ENCODE measurements around the gene KRTAP10-7. TPM values are rescaled to one million over a fixed set of nuclear protein-coding genes. Genes with fewer than 3 reads are reported as not detected.
"Not testable (repeated sequence)": the region's sequence is repeated elsewhere in the genome, so short reads cannot be mapped to it uniquely, and the experiment has no call there.

Gene KRTAP10-7
- not detected in 2 replicates for total RNA-seq (2014; rRNA removed; shearing (Covaris generic))

DNA sequence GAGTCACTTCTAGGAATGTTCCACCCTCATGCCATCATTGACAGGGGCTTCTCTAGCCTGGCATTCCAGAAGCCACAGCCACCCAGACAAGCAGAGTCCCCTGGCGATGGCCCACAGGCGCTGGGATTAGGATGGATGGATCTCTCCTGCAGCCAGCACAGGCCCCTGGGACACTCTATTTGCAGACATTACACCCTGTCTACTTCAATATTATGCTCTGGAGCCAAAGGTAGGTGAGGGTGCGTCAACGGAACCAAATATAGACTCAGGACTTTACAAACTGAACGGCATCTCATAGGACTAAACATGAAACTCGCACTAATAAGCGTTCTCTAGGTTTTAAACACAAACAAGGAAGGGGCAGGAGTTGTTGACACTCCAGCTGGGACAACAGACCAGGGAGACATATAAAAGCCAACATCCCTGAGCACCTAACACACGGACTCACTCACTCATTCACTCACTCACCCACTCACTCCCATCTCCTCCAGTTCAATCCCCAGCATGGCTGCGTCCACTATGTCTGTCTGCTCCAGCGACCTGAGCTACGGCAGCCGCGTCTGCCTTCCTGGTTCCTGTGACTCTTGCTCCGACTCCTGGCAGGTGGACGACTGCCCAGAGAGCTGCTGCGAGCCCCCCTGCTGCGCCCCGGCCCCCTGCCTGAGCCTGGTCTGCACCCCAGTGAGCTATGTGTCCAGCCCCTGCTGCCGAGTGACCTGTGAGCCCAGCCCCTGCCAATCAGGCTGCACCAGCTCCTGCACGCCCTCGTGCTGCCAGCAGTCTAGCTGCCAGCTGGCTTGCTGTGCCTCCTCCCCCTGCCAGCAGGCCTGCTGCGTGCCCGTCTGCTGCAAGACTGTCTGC lies at the start of gene KRTAP10-7:
Gene KRTAP10-7 (plus strand): TSS at position 480 of the 861 bp plus-strand sequence. CDS start 25 bp downstream, at position 505.
- DNase-seq (ENCODE audit: low spot score): not testable (repeated sequence)

GRCh38 chr21:44550807-44551206 lies 49.6 kb upstream of the KRTAP10-7 start:
- DNase-seq (ENCODE audit: low spot score): no peak

DNA sequence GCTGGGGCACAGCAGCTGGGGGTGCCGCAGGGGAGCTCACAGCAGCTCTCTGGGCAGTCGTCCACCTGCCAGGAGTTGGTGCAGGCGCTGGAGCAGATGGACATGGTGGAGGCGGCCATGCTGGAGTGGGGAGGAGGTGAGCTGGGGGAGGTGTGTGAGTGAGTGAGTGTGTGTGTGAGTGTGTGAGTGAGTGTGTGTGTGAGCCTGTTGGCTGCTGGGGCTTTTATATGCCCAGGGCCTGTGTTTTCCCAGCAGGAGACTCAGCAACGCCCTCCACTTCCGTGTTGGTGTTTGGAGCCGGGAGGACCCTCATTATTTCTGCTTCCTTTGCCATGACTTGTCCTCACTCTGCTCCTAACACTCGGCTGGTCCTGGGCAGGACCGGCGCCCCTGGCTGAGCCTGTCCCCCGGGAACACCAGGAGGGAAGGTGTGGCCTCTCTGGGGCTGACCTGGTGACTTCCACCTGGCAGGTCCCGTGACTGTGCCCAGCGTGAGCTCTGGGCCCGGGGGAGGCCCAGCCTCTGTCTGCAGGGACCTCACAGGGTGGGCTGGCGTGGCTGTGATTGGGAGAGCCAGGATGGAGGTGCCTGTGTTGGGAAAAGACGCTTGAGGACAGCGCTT lies 48.9 kb upstream of the KRTAP10-7 start, which contains the start of gene KRTAP10-2:
Gene KRTAP10-2 (minus strand): TSS at position 166 of the 622 bp plus-strand sequence. CDS start 47 bp downstream, at position 119.
- no peak for DNase-seq (ENCODE audit: low spot score)

DNA sequence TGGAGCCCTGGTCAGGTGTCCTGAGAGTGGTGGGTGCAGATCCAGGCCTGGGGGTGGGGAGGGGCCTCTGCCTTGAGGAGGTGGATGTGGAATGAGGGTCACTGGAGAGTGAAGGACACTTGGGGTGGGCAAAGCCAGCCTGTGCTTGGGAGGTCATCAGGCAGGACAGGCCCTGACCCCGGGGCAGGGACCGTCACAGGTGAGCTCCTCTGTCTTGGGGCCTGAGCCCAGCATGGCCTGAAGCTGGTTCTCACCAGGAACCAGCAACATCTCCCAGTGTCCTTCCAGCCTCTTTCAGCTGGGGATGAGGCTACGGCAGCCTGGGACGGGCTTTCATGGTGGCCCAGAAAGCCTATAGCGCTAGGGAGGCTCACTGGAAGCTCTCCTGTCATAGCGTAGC lies 48.3 kb upstream of the KRTAP10-7 start:
- no peak for DNase-seq (ENCODE audit: low spot score)

DNA sequence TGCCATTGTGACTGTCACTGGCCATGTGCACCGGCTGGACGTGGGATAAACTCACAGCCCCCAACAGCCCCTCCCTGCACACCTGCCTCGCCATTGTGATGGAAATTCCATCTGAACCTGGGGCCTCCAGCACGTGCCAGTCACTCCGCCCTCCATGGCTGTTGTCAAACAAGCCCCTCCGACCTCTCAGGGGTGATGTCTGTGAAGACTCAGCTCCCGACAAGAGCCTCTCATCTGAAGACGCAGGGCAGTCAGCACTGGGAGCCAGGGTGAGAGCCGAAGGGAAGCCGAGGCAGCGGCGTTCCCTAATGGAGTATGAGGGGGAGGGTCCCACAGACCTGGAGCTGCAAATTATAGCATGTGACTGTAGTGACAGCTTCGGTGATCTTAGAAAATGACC lies 47.7 kb upstream of the KRTAP10-7 start:
- no peak for DNase-seq (ENCODE audit: low spot score)

GRCh38 chr21:44555200-44555875 lies 45.1 kb upstream of the KRTAP10-7 start:
- DNase-seq (ENCODE audit: low spot score): no peak

- no peak for DNase-seq (ENCODE audit: low spot score)
Measured at GRCh38 chr21:44556879-44557278, 43.5 kb upstream of the KRTAP10-7 start.

DNA sequence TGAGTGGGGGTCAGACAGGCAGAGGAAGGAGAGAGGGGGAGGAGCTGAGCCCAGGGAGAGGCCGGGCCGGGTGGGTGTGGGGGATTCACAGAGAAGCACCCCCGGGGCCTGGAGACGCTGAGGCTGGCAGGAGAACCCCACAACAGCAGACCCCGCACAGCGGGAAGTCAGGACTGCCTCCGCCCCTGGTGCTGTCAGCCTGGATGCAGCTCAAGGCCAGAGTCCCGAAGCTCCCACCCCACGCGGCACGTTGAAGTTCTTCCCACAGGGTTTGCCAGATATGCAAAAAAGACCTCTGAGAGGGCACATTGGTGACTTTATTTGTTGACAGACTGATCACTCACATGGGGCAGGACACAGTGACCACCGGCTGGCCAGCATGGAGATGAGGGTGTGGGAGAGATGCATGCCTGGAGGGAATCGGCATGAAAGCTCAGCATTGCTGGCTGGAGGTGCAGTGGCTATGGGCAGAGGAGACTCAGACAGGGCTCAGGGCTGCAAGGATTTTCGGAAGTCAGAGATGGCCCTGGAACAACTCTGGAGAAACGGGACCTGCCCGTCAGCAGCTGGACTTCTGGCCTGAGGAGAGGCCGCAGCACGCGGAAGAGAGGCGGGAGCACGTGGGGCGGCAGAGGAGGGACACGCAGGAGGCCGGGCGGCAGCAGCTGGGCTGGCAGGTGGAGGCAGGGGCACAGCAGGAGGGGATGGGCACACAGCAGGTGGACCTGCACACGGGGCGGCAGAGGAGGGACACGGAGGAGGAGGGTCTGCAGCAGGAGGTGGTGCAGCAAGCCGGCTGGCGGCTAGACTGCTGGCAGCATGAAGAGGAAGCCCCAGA lies 42.7 kb upstream of the KRTAP10-7 start:
- no peak for DNase-seq (ENCODE audit: low spot score)

- not testable (repeated sequence) for DNase-seq (ENCODE audit: low spot score)
Measured at GRCh38 chr21:44558329-44558675, 42.1 kb upstream of the KRTAP10-7 start.

DNA sequence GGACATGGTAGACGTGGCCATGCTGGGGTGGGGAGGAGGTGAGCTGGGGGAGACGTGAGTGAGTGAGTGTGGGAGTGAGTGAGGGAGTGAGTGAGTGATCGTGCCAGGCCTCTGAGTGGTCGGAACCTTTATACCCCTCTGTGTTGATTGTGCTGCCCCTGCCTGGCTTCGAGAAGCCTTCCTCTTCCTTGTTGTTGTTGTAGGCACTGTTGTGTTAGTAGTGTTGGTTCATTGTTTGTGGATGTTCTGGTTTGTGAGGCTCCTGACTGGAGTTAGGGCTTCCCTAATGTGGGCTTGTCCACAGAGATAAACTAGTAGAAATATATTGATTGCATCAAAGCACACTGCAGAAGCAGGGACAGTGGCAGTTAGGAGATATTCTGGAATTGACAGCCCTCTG lies 41.7 kb upstream of the KRTAP10-7 start, which contains the start of gene KRTAP10-3:
Gene KRTAP10-3 (minus strand): TSS at position 101 of the 400 bp plus-strand sequence. CDS start 80 bp downstream, at position 21.
- DNase-seq (ENCODE audit: low spot score): no peak

GRCh38 chr21:44564099-44564498 lies 36.3 kb upstream of the KRTAP10-7 start:
- DNase-seq (ENCODE audit: low spot score): no peak

DNA sequence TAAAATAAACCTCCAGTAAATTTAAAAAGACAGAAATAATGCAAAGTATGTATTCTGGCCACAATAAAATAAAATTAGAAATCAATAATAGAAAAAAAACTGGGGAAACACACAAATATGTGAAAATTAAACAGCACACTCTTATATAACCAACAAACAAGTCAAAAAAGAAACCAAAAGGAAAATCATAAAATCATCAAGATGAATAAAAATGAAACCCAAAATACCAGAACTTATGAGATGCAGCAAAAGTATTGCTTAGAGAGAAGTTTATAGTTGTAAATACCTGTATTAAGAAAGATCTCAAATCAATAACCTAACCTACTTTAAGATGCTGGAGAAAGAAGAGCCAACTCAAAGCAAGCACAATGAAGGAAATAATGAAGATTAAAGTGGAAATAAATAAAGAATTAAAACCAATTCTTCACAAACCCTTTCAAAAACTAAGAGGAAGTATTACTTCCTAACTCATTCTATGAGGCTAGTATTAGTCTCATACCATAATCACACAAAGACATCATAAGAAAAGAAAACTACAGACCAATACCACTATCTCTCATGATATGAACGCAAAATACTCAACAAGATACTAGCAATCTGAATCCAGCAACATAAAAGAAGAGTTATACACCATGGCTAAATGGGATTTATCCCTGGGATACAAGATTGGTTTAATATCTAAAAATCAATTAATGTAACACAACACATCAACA lies 35.4 kb upstream of the KRTAP10-7 start:
- DNase-seq (ENCODE audit: low spot score): no peak

DNA sequence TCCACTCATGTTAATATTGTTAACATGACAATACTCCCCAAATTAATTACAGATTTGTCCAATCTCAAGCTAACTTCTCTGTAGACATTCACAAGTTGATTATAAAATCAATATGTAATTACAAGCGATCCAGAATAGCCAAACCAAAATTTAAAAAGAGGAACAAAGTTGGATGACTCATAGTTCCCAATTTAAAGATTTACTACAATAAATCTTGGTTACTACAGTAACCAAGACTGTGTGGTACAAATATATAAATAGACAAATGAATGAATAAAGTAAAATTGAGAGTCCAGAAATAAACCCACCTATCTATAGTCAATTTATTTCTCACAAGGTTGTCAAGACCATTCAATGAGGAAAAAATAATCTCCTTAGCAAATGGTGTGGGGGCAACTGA lies 34.0 kb upstream of the KRTAP10-7 start:
- DNase-seq (ENCODE audit: low spot score): no peak

DNA sequence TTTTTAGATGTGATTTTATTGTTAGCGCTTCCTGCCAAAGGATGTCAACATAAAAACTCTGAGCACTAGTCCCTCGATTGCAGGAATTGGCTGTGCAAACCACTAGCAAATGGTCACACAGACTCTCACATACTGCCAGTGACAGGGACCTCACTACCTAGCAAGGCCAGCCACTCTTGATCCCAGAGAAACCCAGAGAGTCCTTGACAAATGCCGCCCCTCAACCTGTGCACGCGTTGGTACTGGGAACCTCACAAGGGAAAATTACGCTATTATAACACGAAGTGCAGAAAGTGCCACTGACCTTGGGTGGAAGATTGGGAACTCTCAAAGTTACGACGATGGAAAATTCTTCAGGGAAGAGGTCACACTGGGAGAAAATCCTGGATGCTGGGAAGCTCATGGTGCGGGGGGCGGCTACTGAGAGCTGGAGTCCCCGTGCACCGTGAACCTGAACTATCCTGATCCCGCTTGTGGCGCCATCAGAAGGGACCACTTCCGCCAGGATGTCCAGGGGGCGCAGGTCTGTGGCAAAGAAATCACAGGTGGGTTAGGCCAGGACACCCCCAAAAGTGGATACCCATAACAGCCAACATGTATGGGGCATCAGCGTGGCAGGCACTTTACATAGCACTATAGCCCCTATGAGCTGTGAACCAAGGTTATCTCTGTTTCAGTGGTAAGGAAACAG lies 32.8 kb upstream of the KRTAP10-7 start:
- DNase-seq (ENCODE audit: low spot score): no peak

- no peak for DNase-seq (ENCODE audit: low spot score)
Measured at GRCh38 chr21:44568261-44568660, 32.1 kb upstream of the KRTAP10-7 start.

GRCh38 chr21:44568667-44569556 lies 31.5 kb upstream of the KRTAP10-7 start:
- DNase-seq (ENCODE audit: low spot score): no peak

- DNase-seq (ENCODE audit: low spot score): no peak
Measured at GRCh38 chr21:44569861-44570517, 30.4 kb upstream of the KRTAP10-7 start.

DNA sequence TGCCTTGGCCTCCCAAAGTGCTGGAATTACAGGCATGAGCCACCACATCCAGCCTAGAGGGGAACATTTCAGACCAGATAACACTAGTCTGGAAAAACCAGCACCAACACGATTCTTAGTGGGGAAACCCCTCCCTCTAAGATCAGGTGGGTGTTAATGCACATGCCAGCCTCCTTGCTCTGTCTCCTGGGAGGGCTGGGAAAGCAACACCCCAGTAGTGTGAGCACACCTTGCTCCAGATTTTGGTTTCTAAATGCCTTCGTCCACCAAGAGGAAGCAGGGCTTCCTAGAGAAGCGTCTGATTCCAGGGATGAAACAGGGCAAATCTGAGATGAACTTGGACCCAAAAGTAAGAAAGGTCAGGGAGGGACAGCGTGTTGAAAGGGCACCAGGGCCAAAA lies 29.1 kb upstream of the KRTAP10-7 start:
- no peak for DNase-seq (ENCODE audit: low spot score)
